Tibial nerve (tissue), 4 donors: ENCODE measurements around the gene CEACAM8. TPM values are rescaled to one million over a fixed set of nuclear protein-coding genes. Genes with fewer than 3 reads are reported as not detected.
"Not testable (repeated sequence)": the region's sequence is repeated elsewhere in the genome, so short reads cannot be mapped to it uniquely, and the experiment has no call there.

Experiments
- DNase-seq, 2 donors: peaks; one replicate each; pipeline ENCODE4 v3.0.0-alpha.2; 2019; ENCODE audit warnings: low spot score in 2 of 2
- H3K27ac ChIP-seq, 4 donors: fragments of 200-600 bp; sonication (generic) in 3 of 4; one replicate each; pipeline ENCODE4 v1.5.1; 2017 to 2019; ENCODE audit warnings: mild to moderate bottlenecking in 1 of 4
- H3K27me3 ChIP-seq, 2 donors: fragments of 200-600 bp; sonication (generic) in 1 of 2; one replicate each; pipeline versions ENCODE4 v1.5.1 to v1.6.0; 2017 to 2019
- H3K36me3 ChIP-seq, 3 donors: fragments of 200-600 bp; sonication (generic); one replicate each; pipeline ENCODE4 v1.5.1; 2018 to 2019
- H3K4me1 ChIP-seq, 4 donors: fragments of 200-600 bp; sonication (generic) in 3 of 4; one replicate each; pipeline ENCODE4 v1.5.1; 2017 to 2019
- H3K4me3 ChIP-seq, 4 donors: fragments of 200-600 bp; sonication (generic) in 3 of 4; one replicate each; pipeline ENCODE4 v1.5.1; 2017 to 2019; ENCODE audit warnings: mild to moderate bottlenecking in 1 of 4, moderate library complexity in 1 of 4
- H3K9me3 ChIP-seq, 4 donors: fragments of 200-600 bp; sonication (generic) in 3 of 4; one replicate each; pipeline ENCODE4 v1.5.1; 2017 to 2019
- EP300 ChIP-seq, 2 donors: sonication (generic); formaldehyde crosslinking; IDR thresholded peaks; one replicate each; pipeline ENCODE4 v1.6.1; 2017; ENCODE audit warnings: antibody characterized with exemption in 2 of 2, mild to moderate bottlenecking in 1 of 2
- POLR2A ChIP-seq, 2 donors: fragments of 450-650 bp; IDR thresholded peaks; one replicate each; pipeline ENCODE4 v1.6.1; 2017; ENCODE audit warnings: antibody characterized with exemption in 2 of 2, mild to moderate bottlenecking in 2 of 2, moderate library complexity in 2 of 2
- WGBS, 2 donors: methylation state at CpG; one replicate each; pipeline ENCODE4 v1.1.5; 2018; 5-methylcytosine and 5-hydroxymethylcytosine counted together
- total RNA-seq, 4 donors: library from RNA; depleted of rRNA; stranded (reverse); fragments of >200 nt; gene quantifications; one replicate each; pipeline ENCODE4 v1.1.0, GENCODE V29; 2016
- TF ChIP-seq, protein P1 (sequence below), 5 experiments: fragments of 200-600 bp in 3 of 5; fragments of 450-650 bp in 2 of 5; sonication (generic) in 3 of 5; IDR thresholded peaks; one replicate each; pipeline ENCODE4 v1.5.1; 2016 to 2019; ENCODE audit warnings: antibody characterized with exemption in 5 of 5, mild to moderate bottlenecking in 3 of 5, moderate library complexity in 2 of 5

Gene CEACAM8
- total RNA-seq, 4 donors from 2014 or later: not detected

DNA sequence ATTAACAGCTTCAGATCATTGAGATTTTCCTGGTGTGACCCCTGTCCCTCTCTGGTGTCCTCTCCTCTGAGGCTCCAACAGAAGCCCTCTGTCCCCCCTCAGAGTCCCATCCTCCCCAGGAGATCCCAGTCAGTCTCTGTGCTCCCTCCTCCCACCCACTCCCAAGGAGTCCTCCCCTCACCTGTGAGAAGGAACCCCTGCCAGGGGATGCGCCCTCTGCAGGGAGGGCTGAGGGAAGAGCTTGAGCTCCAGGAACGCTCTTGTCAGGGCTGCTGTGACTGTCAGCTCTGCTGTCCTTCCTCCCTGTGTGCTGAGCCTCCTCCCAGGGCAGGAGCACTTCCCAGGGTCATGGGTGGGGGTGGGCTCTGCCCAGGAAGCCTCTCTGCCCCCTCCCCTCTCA lies 33.2 kb downstream of the CEACAM8 start:
- TF ChIP-seq, protein P1, sequence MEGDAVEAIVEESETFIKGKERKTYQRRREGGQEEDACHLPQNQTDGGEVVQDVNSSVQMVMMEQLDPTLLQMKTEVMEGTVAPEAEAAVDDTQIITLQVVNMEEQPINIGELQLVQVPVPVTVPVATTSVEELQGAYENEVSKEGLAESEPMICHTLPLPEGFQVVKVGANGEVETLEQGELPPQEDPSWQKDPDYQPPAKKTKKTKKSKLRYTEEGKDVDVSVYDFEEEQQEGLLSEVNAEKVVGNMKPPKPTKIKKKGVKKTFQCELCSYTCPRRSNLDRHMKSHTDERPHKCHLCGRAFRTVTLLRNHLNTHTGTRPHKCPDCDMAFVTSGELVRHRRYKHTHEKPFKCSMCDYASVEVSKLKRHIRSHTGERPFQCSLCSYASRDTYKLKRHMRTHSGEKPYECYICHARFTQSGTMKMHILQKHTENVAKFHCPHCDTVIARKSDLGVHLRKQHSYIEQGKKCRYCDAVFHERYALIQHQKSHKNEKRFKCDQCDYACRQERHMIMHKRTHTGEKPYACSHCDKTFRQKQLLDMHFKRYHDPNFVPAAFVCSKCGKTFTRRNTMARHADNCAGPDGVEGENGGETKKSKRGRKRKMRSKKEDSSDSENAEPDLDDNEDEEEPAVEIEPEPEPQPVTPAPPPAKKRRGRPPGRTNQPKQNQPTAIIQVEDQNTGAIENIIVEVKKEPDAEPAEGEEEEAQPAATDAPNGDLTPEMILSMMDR (IDR thresholded peaks at IDR 0.05): no peak
- TF ChIP-seq EP300 (IDR thresholded peaks at IDR 0.05) (no peak), POLR2A (IDR thresholded peaks at IDR 0.05) (no peak)
- 73 to 79% methylated on average over 2 of the region's 2 CpGs for WGBS, 2 donors
- no peaks in the 10 kb centered on the region for H3K9me3 ChIP-seq
- no peak overlapping the region for H3K27ac ChIP-seq
- no peaks in the 10 kb centered on the region for H3K36me3 ChIP-seq
- DNase-seq: no peak
- no peak overlapping the region for H3K4me3 ChIP-seq
- no peaks in the 10 kb centered on the region for H3K27me3 ChIP-seq
- peaks cover 0 to 13% (median 3%) of the 10 kb centered on the region in 4 donors for H3K4me1 ChIP-seq

DNA sequence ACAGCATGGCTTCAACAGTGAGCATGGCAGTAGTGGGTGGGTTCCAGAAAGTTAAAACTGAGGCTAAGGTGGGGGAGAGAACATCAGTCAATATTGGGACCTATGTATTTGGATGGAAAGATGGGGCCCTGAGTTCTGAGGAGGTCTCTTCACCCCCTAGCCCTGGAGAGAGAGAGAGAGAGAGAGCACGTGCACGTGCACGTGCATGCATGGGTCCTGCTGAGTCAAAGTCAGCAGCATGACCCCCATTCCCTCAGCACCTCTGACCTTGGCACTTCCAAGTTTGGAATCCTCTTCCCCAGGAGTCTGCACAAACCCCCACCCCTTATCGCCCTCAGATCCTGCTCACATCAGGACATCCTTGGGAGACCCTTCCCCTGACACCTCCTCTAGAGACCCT lies 34.0 kb downstream of the CEACAM8 start:
- H3K9me3 ChIP-seq: no peaks in the 10 kb centered on the region
- 70 to 77% methylated on average over 4 of the region's 4 CpGs for WGBS, 2 donors

GRCh38 chr19:42558450-42559150 lies 36.1 kb downstream of the CEACAM8 start:
- peaks cover 0 to 15% (median 3%) of the 10 kb centered on the region in 4 donors for H3K4me1 ChIP-seq
- no peaks in the 10 kb centered on the region for H3K36me3 ChIP-seq
- no peaks in the 10 kb centered on the region for H3K9me3 ChIP-seq
- no peaks in the 10 kb centered on the region for H3K27me3 ChIP-seq
- no peak overlapping the region for H3K4me3 ChIP-seq
- no peak for DNase-seq
- WGBS, 2 donors: 54 to 62% methylated on average over 7 of the region's 7 CpGs
- TF ChIP-seq EP300 (IDR thresholded peaks at IDR 0.05): no peak
- no peak overlapping the region for H3K27ac ChIP-seq

More for the DNA sequence above, 34.0 kb downstream of the CEACAM8 start:
- DNase-seq: no peak
- Histone ChIP-seq H3K36me3 (no peaks in the 10 kb centered on the region), H3K27ac (no peak overlapping the region), H3K4me1 (peaks cover 0 to 19% (median 4%) of the 10 kb centered on the region in 4 donors), H3K27me3 (no peaks in the 10 kb centered on the region), H3K4me3 (no peak overlapping the region)
- TF ChIP-seq POLR2A (IDR thresholded peaks at IDR 0.05) (no peak), EP300 (IDR thresholded peaks at IDR 0.05) (no peak)
- TF ChIP-seq, protein P1 (IDR thresholded peaks at IDR 0.05): no peak

- H3K27me3 ChIP-seq, DNase-seq, H3K9me3 ChIP-seq, H3K4me3 ChIP-seq, H3K36me3 ChIP-seq, H3K27ac ChIP-seq: not testable (repeated sequence)
- 46% methylated on average over 10 of the region's 10 CpGs for WGBS, 2 donors
- peaks cover 0 to 18% (median 3%) of the 10 kb centered on the region in 4 donors for H3K4me1 ChIP-seq
These were observed 37.3 kb downstream of the CEACAM8 start for GRCh38 chr19:42557386-42557871.

GRCh38 chr19:42555801-42556200 lies 38.9 kb downstream of the CEACAM8 start:
- Histone ChIP-seq H3K9me3 (no peaks in the 10 kb centered on the region), H3K27ac (no peak overlapping the region), H3K4me1 (peaks cover 0 to 18% (median 3%) of the 10 kb centered on the region in 4 donors), H3K4me3 (no peak overlapping the region), H3K27me3 (no peaks in the 10 kb centered on the region), H3K36me3 (no peaks in the 10 kb centered on the region)
- no peak for DNase-seq
- WGBS, 2 donors: 43% methylated on average over 10 of the region's 10 CpGs
- no peak for TF ChIP-seq POLR2A (IDR thresholded peaks at IDR 0.05)
- TF ChIP-seq, protein P1 (IDR thresholded peaks at IDR 0.05): no peak
- no peak for TF ChIP-seq EP300 (IDR thresholded peaks at IDR 0.05)

GRCh38 chr19:42555317-42555716 lies 39.4 kb downstream of the CEACAM8 start:
- DNase-seq: no peak
- Histone ChIP-seq H3K4me3 (no peak overlapping the region), H3K27me3 (no peaks in the 10 kb centered on the region), H3K36me3 (no peaks in the 10 kb centered on the region), H3K27ac (no peak overlapping the region), H3K9me3 (peaks cover 0 to 3% (median 0%) of the 10 kb centered on the region in 4 donors), H3K4me1 (peaks cover 0 to 18% (median 3%) of the 10 kb centered on the region in 4 donors)
- WGBS, 2 donors: 21 to 30% methylated on average over 5 of the region's 5 CpGs
- TF ChIP-seq POLR2A (IDR thresholded peaks at IDR 0.05): no peak
- TF ChIP-seq, protein P1 (IDR thresholded peaks at IDR 0.05): no peak
- no peak for TF ChIP-seq EP300 (IDR thresholded peaks at IDR 0.05)
